HG02759 (cell line): Measurements from ENCODE around the gene ARHGAP42.

ENCODE experiments used
- ATAC-seq: cut with Tn5 transposase; IDR thresholded peaks from one replicate; pipeline ENCODE4 v1.9.1; 2021; ENCODE audit warnings: mild to moderate bottlenecking, moderate library complexity; ENCODE audit not compliant: unreplicated experiment

The ARHGAP42 gene

DNA sequence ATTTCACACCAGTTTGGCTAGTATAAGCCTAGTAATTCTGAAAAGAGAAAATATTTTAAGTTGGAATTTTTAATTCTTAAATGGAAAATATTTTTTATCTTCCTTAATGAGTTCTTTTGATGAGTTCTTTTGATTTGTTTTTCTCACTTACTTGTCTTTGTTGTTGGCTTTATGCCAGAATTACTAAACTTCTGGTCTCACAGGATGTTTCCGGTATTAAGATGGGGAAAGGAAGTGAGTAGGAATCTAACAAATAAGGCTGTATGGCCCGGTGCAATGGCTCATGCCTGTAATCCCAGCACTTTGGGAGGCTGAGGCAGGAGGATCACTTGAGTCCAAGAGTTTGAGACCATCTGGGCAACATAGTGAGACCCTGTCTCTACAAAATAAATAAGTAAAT is 106.4 kb downstream of the ARHGAP42 start:
- no peak for ATAC-seq

DNA sequence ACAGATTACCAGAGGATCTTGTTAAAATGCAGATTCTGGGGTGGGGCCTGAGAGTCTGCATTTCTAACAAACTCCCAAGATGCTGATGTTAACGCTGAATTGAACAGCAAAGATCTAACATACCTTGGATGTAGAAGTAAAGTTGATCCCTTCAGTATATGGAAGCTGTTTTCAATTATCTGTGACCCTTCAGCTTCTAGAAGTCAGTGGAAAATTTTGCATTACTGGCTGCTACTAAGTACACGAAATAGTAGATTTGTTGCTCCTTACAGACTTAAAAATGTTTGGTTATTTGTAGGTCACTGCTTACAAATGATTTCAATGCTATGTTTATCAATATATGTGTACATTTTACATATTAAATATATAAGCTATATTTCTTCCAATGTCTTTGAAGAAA is 107.4 kb downstream of the ARHGAP42 start:
- no peak for ATAC-seq

DNA sequence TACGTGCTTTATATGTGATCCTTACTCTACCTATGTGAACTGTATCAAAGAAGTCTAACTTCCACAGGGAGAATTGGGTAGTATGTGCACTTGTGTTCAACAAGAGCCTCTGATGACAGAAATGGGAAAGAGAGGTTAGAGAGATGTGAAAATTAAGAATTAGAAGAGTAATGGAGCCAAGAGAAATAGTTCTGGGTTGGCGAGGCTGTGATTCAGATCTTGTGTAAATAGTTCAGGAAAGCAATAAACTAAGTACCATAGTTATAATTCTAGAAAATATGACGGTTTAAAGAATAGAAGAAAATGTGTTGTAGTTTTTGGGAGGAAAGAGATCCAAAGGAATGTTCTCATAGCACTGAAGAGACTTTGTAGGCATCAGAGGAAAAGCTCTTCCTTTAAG is 112.4 kb downstream of the ARHGAP42 start:
- ATAC-seq = no peak

DNA sequence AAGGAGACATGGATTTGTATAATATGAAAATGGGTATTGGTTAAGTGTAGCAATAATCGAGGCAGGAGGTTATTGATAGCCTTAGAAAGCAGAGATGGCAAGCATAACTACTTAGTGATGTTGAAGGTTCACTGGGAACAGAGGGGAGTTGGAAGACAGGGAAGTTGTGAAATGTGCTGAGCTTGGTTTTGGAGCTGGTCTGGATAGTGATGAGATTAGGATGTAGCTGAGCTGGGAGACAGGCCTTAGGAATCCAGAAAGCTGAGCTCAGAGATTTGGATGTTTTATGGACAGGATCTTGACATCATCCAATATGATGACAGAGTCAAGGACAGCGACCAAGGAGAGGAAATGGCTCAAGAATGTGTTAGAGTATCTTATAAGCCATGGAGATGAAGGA is 113.1 kb downstream of the ARHGAP42 start:
- ATAC-seq = no peak

DNA sequence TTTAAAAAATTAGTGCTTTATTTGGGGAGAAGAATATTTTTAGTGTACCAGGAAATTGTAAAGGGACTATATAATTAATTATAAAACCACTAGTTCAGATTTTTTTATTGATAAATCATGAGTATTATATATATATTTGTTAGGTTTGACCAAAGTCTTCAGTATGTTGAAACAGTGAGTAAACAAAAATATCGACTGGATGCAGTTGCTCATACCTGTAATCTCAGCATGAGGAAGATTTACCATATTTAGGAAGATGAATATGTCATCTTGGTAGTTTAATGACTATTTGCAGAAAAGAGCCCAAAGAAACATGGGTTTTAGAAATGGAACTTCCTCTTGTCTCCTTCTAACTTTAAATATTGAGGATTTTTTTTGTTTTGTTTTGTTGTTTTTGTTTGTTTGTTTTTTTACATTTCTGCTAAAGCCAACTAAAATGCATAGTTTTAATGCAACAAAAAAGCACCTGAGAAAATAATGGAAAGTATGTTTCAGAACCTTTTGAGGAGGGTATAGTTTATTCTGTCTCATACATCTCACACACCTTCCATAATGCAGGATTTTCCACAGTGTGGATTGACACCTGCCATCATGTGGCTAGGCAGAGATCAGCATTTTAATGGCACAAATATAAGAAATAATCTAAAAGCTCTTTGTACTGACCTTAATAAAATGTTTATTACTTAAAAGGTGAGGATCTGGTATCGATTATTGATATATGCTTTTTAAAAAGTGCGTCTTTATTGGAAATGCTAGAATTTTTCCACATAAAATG is 114.3 kb downstream of the ARHGAP42 start:
- no peak for ATAC-seq

DNA sequence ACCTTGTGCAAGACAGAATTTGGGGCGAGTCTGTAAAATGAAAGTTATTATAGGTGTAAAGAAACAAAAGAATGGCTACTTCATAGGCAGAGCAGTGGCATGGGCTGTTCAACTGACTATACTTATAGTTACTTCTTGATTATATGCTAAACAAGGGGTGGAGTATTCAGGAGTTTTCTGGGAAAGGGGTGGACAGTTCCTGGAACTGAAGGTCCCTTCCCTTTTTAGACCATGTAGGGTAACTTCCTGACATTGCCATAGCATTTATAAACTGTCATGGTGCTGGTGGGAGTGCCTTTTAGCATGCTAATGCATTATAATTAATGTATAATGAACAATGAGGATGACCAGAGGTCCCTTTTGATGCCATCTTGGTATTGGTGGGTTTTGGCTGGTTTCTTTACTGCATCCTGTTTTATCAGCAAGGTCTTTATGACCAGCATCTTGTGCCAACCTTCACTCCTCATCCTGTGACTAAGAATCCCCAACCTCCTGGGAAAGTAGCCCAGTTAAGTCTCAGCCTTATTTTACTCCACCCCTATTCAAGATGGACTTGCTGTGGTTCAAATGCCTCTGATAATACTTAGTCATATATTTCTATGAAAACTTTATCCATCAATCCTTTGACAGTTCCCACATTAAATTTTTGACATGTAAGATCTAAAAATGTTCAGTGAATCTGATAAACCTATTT is 118.6 kb downstream of the ARHGAP42 start:
- no peak for ATAC-seq

DNA sequence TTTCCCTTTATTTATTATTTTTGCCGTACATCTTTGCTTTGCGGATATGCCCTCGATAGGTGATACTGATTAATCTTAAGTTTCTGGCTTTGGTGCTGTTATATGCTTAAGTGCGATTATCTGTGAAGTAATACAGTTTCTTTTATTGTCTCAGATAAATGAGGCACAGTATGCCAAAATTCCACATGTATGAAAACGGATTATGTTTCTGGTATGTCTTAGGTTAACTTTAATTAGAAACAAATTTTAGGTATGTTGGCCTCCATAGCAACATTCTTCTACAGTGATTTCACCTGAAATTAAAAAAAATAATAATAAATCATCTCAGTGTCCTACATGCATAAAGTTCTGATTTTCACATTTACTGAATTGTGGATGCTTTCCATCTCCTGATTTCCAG is 119.2 kb downstream of the ARHGAP42 start:
- ATAC-seq = no peak

DNA sequence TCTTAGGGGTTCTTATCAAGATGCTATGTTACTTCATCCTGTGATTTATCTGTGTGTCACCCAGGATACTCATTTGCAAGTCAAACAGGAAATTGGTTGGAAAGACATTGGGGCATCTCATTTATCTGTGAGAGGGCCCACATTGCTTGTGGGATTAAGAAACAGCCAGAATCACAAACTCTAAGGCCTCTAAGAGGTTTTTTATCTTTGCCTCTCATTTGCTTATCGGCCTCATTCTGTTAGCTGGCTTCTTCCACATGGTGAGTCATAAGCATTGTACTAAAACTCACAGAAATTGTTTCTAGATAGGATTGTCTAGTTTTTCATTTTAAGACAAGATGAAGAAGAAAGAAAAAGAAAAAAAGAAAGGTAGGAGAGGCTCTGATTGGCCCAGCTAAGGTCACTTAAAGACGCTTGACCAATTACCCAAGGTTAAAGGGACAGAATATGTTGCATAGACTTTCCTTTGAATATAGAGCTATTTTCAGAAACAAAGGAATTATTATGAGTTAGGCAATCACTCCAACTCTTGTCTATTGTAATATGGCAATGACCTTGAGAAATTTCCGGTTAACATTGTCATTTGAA is 121.9 kb downstream of the ARHGAP42 start:
- ATAC-seq = no peak

DNA sequence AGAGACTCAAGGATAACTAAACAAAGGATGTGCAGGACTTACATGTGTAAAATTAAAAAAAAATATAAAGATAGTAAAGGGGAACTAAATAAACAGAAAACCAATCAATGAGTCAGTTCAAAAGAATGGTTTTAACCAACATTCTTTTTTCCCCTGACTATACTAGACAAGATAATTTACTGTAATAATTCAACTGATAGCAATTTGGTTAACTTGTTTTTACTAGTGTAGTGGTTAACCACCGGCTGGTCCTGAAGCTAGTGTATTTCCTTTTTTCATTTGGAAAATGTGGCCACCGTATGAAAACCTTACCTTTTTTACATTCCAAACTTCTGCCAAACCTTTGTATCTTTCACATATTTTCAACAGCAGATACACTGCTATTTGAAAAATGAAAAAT is 123.1 kb downstream of the ARHGAP42 start:
- ATAC-seq = no peak

DNA sequence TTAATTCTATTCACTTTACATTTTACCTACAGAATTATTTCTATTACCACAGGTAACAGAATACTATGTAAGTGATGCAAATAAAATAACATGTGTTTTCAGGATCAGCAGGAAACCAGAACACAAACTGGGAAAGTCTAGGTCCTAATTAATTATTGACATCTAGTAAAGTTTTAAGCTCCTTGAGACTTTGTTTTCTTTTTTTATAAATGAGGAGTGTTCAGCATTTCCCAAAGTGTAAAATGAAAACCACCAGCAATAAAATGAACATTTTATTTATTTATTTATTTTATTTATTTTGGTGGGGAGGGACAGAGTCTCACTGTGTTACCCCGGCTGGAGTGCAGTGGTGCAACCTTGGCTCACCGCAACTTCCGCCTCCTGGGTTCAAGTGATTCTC is 123.6 kb downstream of the ARHGAP42 start:
- no peak for ATAC-seq

DNA sequence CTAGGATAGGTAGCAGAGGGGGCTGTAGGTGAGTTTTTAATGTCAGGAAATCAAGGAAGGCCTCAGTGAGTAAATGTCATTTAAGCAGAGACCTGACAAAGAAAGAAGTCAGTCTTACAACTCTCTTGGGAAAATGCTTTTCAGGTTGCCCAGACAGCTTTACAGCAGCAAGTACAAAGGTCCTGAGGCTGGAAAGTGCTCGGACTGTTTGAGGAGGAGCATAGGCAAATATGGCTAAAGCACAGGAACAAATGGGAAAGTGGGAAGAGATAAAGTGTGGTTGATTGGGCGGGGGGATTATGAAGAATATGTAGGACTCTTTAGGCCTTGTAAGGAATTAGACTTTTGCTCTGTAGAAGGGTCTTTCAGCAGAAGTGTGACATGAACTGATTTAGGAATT is 125.4 kb downstream of the ARHGAP42 start:
- no peak for ATAC-seq

DNA sequence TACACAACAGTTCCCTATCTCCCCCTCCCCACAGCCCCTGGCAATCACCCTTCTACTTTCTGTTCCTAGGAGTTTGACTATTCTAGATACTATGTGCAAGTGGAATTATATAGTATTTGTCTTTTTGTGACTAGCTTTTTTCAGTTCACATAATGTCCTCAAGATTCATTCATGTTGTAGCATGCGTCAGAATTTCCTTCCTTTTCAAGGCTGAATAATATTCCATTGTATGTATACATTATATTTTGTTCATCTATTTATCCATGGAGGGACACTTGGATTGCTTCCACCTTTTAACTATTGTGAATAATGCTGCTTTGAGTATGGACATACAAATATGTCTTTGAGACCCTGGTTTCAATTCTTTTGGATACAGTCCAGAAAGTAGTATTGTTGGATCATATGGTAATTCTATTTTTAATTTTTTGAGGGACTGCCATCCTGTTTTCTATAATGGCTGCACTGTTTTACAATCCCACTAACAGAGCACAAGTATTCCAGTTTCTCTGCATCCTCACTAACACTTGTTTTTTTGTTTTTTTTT is 128.8 kb downstream of the ARHGAP42 start:
- ATAC-seq = no peak

DNA sequence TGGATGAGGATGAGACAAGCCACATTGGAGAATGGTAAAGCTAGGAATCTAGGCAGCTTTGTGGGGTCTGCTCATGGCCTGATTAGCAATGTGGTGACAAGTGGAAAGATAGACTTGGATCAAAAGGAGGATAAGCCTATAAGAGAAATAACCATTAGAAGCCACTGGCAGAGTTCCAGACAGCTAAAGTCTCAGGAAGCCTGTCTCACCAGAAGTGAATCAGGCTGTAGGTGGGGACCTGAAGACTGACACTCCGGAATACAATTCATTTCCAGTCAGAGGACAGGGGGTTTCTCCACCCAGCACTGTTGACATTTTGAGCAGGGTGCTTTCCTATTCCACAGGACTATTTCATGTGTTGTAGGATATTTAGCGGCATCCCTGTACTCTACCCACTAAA is 129.7 kb downstream of the ARHGAP42 start:
- no peak for ATAC-seq

DNA sequence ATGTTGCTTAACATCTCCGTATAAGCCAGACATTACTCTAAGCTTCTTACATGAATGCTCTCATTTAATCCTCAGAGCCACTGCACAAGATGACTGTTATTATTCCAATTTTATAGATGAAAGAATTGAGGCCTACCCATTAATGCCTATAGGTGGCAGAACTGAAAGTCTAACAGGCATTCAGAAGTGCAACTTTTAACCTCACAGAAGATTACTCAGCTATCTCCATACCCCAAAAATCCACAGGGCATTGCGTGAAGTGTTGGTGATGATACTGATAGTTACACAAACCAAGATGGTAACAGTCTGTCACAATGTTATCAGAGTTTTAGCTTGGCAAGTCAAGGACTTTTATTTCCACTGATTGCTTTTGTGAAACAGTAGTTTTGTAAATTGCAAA is 130.5 kb downstream of the ARHGAP42 start:
- no peak for ATAC-seq

DNA sequence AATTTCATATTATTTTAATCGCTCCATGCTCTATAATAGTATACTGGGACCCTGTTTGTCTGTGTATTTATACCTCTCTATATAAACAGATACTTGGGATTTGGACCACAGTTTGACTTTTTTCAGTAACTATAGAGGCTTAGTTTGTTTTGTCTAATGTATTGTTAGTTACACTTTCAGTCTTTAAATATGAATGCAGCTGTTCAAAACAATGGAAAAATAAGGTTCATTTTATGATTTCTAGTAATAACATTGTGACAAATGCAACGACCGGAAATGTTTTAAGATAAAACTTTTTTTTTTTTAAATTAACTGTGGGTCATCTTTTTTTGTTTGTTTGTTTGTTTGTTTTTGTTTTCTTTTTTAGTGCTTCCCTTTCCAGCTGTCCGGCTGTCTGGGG is 133.5 kb downstream of the ARHGAP42 start:
- no peak for ATAC-seq

DNA sequence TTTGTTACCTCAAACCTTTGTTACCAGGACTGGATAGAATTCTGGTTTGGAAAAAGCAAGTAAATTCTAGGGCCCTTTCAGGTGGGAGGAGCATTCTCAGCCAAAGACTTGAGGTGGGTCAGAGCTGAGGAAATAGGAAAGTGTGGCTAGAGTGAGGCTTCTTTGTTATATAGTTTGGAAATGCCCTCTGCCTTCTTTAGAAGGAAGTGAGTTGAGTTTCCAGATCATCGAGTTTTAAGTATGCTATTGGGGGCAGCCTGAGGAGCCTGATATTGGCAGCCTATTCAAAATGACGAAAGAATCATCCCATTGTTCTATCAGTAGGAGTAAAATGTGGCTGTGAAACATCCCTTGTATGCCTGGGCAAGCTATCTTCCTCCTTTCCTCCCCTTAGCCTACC is 134.1 kb downstream of the ARHGAP42 start:
- no peak for ATAC-seq

DNA sequence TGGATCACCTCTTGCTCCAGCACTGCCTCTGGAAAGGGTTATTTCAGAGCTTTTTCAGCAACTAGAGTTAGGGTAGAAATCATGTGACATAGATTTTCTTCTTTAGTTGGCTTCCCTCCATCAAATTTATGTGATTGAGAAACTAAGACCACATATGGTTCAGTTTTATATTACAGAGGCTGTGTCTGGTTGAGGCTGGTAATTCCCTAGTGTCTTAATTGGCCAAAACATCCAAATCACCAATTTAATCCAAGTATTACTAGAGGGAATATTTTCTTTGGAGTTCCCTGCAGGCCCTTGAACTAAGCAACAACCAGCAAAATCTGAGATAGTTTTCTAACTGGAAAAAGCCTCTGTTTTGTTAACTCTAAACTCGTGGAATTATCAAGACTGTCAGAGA is 136.3 kb downstream of the ARHGAP42 start:
- no peak for ATAC-seq

DNA sequence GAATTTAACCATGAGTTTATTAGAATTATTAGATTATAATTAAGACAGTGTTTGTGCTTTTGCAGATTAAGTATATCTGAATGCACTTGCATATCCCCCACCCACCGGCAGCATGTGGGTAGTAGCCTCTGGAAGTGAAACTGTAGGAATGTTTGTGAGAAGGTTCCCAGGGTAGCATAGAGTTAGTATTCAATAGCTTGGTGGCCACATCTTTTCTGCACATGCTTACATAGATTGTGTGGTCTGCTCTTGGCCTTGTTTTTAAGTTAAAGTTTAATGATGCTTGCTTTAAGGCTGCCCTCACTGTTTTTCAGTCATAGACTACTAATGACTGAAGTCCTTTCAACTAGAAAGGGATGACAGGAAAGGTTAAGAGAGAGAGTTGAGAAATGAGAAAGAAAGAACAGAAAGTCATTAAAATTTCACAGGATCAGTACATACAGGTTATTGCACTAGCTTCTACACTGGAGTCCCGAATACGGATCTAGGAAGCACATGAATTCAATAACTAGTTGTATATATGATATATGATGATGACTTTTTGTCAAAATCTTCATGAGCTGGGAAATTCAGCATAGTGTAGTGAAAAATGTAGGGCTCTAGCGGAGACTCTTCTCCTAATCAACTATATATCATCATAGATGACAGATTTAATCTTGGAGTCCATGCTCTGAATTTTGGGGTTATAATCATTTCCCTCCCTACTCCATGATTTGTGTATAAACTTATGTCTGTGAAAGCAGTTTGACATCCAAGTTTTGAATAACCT is 137.1 kb downstream of the ARHGAP42 start:
- ATAC-seq = no peak

DNA sequence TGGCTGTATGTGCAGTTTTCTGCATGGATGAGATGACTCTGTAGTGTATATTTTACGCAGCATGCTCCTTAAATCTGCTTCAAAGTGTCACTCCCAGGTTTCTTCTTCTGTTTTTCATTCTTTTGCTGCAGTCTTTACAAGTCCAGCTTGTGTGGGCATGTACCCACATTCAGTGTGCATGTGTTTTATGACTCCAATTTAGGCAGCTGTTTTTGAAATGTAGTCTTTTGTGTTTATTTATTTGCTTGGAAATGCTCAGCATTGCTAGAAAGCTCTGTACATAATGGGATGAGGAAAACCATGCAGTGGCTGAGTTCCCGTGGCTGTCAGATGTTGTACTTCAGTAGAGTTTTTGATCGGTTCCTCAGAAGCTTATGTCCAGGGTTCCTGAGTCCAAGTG is 138.5 kb downstream of the ARHGAP42 start:
- no peak for ATAC-seq

DNA sequence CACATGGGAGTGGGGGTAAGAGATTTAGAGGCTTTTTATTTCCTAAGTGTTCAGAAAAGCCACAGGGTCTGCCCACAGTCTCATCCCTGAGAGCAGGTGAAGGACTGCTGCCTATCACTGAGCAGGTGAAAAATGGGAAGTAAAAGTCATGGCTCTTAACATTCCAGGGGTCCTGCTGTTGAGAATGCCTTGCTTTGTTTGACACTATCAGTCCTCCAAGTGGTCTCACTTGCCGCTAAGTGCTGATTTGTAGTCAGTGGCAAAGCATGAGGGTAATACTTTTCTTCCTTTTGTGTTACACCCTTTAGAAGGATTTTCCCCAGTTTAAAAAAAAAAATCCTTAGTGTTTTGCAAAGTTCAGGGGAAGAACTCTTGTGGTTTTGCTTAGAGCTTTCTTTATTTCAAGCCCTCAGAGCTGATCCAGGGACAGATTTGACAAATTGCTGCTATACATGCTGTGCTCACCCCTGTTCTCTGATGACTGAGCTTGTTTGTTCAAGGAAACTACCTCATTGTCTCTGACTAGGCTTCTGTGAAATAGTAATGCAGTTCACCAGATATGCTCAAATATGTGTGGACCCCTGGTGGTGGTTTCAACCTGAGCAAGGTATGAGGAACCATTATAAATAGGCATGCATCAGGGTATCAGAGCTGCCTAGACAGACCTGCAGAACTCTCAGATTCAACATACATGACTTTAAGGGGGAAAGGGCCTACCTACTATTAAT is 141.0 kb downstream of the ARHGAP42 start:
- ATAC-seq = peak; percentile 91

DNA sequence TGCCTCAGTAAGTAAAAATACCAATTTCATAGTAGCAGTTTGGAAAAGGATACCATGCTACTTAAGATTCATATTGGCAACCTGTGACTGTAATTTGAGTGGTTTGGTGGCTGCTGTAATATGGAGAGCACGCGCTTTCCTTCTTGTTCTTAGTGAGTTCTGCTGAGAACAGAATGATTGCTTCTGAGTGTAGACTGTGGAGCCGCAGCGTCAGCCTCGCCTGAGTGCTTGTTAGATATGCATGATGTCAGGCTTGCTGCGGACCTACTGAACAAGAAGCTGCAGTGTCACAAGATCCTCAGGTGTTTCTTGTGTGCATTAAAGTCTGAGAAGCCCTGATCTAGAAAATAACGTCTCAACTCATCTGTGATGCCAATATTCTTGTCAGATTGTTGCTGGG is 143.2 kb downstream of the ARHGAP42 start:
- ATAC-seq = no peak
